ENCODE results near the gene RHEB. TPM values are rescaled to one million over a fixed set of nuclear protein-coding genes. Genes with fewer than 3 reads are reported as not detected.
A peak's percentile ranks its signal among the peaks of the same experiment; 100 is the strongest.
"Not testable (repeated sequence)": the region's sequence is repeated elsewhere in the genome, so short reads cannot be mapped to it uniquely, and the experiment has no call there.

Gene RHEB
- total RNA-seq, 2 experiments from 2014 or later: 58.7 to 62.7 TPM

DNA sequence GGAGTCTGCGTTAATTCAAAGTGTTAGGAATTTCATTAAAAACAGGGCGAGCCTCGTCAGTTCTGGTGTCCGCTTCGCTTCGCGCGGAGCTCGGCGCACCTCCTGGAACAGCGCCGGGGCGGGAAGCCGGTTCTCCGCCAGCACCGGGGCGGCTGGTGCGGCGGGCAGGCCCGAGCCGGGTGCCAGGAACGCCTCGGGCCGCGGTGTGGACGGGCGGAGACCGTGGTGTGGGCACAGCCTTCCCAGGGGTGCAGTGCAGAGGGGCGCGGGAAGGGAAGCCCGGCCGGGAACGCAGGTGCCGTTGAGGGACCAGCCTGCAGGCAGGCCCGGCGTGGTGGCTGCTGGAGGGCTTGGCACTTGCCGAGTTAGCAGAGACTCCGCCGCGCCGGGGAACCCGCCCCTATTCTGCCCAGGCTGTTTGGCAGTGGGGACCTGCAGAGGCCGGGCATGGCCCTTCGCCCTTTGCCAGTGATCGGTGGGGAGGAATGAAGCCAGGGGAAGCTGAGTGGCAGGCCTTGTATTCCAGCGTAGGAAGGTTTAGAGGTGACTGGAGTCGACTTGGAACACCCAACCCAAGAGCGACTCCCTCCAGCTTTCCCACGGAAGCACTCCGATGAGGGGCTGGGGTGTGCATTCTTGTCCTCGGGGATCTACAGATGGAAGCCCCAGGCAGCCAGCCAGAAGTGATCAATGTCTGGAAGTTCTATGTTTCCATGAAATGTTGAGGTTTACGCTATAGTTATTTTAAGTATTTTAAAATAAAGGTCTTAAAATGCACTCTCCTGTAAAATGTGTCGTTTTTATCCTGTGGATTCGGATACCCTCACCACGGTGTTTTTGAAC is 945 bp upstream of the RHEB start:
- peaks cover 31% of the 10 kb centered on the region for H3K4me1 Mint-ChIP-seq (ENCODE audit: low read depth)
- peak; percentile 54 for DNase-seq
- intact Hi-C loops (cut with micrococcal nuclease): loop anchor here (1.0 kb wide), 5 partner anchors 178 to 943 kb away; partner anchors contain the start of genes ABCF2 and PRKAG2
- peak overlapping the region; percentile 98 for H3K27ac Mint-ChIP-seq
- peak overlapping the region; percentile 98 for H3K4me3 Mint-ChIP-seq
- H3K27me3 Mint-ChIP-seq (ENCODE audit: low read depth): no peaks in the 10 kb centered on the region
- no peaks in the 10 kb centered on the region for H3K9me3 Mint-ChIP-seq
- CTCF ChIA-PET: interaction anchor here (0.6 to 1.4 kb wide), 3 partner anchors 111 to 335 kb away, joined by 3 to 5 read pairs (median 4); no protein-coding TSS in a partner anchor
- H3K36me3 Mint-ChIP-seq (ENCODE audit: low read depth): peaks cover 12% of the 10 kb centered on the region

DNA sequence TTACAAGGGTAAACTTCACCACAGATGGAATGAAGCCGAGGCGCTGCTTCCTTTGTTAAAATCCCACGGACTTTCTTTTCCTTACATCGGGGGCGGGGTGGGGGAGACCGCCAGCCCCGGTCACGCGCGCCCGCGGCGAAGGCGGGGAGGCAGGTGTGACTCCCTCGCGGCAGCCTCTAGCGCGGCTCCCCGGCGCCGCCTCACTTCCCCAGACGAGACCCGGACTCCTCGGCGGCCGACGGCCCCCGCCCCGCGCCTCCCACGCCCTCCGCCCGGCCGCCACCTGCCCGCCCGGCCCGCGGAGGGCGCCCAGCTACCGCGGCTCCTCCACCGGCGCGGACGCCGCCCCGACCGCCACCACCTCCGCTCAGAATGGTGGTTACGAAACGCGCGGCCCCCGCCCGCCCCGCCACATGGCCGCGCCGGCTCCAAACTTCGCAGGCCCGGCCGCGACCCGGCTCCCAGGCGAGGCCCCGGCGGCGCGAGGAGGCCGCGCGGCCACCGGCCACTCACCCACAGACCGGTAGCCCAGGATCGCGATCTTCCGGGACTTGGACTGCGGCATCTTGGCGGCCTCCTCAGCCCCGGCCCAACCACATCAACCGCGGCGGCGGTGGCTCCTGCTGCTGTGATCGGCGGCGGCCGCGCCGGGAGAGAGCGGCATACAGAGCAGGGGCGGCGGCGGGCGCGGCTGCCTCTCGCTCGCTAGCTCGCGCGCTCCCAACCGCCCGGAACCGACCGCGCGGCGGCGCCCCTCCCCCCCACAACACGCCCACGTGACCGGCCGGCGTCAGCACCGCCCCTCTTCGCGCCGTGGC is 539 bp downstream of the RHEB start:
- intact Hi-C loops (cut with micrococcal nuclease): loop anchor here (1.0 to 10.0 kb wide), 7 partner anchors 12 to 506 kb away; partner anchors contain the start of gene GALNT11
- H3K27ac Mint-ChIP-seq: peak overlapping the region; percentile 98
- H3K9me3 Mint-ChIP-seq; H3K27me3 Mint-ChIP-seq (ENCODE audit: low read depth): not testable (repeated sequence)
- peak overlapping the region; percentile 98 for H3K4me3 Mint-ChIP-seq
- peaks cover 44% of the 10 kb centered on the region for H3K4me1 Mint-ChIP-seq (ENCODE audit: low read depth)
- DNase-seq: peak; percentile 57
- peaks cover 12% of the 10 kb centered on the region for H3K36me3 Mint-ChIP-seq (ENCODE audit: low read depth)
- CTCF ChIA-PET: interaction anchor here (0.6 to 1.4 kb wide), 2 partner anchors 68 to 113 kb away, joined by 3 to 5 read pairs; no protein-coding TSS in a partner anchor

DNA sequence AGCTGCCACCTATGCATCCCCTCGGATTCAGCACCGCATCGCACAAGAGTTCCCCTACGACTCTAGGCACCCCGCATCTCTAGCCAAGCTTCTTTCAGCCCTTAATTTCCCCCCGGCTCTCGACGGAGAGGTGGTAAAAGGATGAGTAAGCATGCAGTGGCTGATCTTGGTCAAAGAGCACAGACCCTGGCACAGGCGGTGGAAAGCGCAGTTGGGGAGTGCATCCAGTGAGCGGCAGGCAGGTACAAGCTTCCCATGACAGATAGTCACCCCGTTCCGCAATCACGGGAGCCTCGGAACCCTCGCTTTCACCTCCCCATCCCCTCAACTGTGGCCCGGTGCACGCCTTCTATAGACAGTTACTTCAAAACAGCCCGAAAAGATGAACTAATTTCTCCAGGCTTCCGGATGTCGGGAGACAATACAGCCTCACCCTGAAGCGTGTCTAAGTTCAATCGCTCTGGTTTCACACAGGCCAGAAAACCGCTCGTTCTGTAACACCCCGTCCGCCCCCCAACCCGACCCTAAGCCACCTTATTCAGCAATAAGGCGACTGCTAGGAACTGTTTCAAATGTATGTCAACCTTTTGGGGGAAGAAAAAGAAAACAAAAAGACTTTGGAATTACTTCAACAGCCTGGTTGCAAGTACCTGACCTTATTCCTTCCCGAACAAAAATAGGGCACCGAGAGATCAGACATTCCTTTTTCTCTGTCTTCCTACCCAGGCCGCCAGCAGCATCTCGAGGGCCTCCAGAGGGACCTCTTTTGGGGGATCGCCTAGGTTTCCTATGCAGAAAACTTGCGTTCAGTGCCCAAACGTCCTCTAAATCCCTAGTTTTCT is 1.4 kb downstream of the RHEB start:
- intact Hi-C loops (cut with micrococcal nuclease): loop anchor here (1.0 to 10.0 kb wide), 5 partner anchors 11 to 416 kb away; no protein-coding TSS in a partner anchor
- H3K27me3 Mint-ChIP-seq (ENCODE audit: low read depth): no peaks in the 10 kb centered on the region
- H3K36me3 Mint-ChIP-seq (ENCODE audit: low read depth): peaks cover 15% of the 10 kb centered on the region
- CTCF ChIA-PET: interaction anchor here (0.6 to 1.0 kb wide), 4 partner anchors 11 to 240 kb away, joined by 3 read pairs; no protein-coding TSS in a partner anchor
- peak; percentile 79 for DNase-seq
- H3K27ac Mint-ChIP-seq: peak overlapping the region; percentile 91
- peaks cover 52% of the 10 kb centered on the region for H3K4me1 Mint-ChIP-seq (ENCODE audit: low read depth)
- H3K9me3 Mint-ChIP-seq: no peaks in the 10 kb centered on the region
- H3K4me3 Mint-ChIP-seq: peak overlapping the region; percentile 98

DNA sequence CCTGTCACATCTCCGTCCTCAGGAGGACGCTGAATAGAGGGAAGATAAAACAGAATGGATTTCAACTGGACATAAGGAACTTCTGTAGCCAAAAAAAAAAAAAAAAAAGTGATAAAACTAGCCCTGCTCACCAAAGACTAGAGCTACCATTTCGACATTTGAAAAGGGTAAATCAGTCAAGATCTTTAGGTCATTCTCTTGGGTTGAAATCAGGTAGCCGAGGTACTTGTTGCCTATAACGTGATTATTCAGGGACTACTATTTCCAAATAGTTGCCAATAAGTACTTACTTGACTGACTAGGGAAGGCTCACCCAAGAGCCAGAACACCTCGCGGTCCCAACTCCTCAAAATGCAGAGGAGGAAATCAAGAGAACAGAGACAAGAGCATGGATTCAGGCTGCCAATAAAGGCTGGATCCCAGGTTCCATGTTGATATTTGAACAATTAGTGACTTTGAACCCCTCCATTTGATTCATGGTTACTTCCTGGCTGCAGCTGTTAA is 2.0 kb downstream of the RHEB start:
- intact Hi-C loops (cut with micrococcal nuclease): loop anchor here (1.0 to 10.0 kb wide), 5 partner anchors 10 to 417 kb away; no protein-coding TSS in a partner anchor
- CTCF ChIA-PET: interaction anchor here (0.6 to 1.0 kb wide), 3 partner anchors 10 to 241 kb away, joined by 3 read pairs; no protein-coding TSS in a partner anchor
- Mint-ChIP-seq H3K4me3 (peak overlapping the region; percentile 98), H3K27me3 (ENCODE audit: low read depth) (no peaks in the 10 kb centered on the region), H3K36me3 (ENCODE audit: low read depth) (peaks cover 19% of the 10 kb centered on the region), H3K27ac (no peak overlapping the region), H3K9me3 (no peaks in the 10 kb centered on the region), H3K4me1 (ENCODE audit: low read depth) (peaks cover 57% of the 10 kb centered on the region)
- no peak for DNase-seq

DNA sequence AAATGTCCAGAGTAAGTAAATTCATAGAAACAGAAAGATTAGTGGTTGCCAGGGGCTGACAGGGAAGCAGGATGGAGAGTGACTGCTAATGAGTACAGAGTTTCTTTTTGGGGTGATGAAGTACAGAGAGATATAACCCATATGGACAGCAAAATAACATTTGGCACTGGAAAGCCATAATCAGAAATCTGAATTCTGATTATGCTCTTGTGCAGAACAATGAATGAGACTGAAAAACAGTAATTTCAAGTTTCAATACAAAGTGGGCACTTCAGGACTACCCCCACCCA is 4.5 kb downstream of the RHEB start:
- intact Hi-C loops (cut with micrococcal nuclease): loop anchor here (10.0 kb wide), 1 partner anchor 420 kb away; no protein-coding TSS in a partner anchor
- CTCF ChIA-PET: interaction anchor here (1.0 kb wide), 1 partner anchor 165 kb away, joined by 3 read pairs; no protein-coding TSS in a partner anchor
- Mint-ChIP-seq H3K4me1 (ENCODE audit: low read depth) (peaks cover 68% of the 10 kb centered on the region), H3K27ac (no peak overlapping the region), H3K27me3 (ENCODE audit: low read depth) (no peaks in the 10 kb centered on the region), H3K4me3 (no peak overlapping the region), H3K9me3 (no peaks in the 10 kb centered on the region), H3K36me3 (ENCODE audit: low read depth) (peaks cover 19% of the 10 kb centered on the region)
- DNase-seq: no peak

DNA sequence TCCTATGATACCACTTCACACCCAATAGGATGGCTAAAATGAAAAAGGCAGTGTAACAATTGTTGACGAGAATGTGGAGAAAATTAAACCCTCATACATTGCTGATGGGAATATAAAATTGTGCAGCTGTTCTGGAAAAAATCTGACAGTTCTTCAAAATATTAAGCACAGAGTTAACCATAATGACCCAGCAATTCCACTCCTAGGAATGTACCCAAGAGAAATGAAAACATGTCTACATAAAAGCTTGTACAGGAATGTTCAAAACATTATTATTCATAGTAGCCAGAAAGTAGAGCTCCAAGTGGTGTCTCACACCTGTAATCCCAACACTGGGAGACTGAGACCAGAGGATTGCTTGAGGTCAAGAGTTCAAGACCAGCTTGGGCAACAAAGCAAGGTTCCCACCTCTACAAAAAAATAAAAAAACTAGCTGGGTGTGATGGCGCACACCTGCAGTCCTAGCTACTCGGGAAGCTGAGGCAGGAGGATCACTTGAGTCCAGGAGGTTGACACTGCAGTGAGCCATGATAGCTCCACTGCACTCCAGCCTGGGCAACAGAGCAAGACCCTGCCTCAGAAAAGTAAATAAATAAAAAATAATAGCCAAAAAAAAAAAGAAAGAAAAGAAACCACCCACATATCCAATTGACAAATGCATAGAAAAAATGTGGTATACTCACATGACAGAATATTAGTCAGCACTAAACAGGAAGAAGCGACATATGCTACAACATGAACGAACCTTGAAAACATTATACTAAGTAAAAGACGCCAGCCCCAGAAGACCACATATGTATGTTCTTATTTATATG is 5.0 kb downstream of the RHEB start:
- no peak for DNase-seq
- Mint-ChIP-seq H3K27ac (no peak overlapping the region), H3K27me3 (ENCODE audit: low read depth) (no peaks in the 10 kb centered on the region), H3K9me3 (no peaks in the 10 kb centered on the region), H3K36me3 (ENCODE audit: low read depth) (peaks cover 18% of the 10 kb centered on the region), H3K4me1 (ENCODE audit: low read depth) (peaks cover 71% of the 10 kb centered on the region), H3K4me3 (no peak overlapping the region)
- CTCF ChIA-PET: no interaction called here
- intact Hi-C loops (cut with micrococcal nuclease): loop anchor here (10.0 kb wide), 1 partner anchor 420 kb away; no protein-coding TSS in a partner anchor

DNA sequence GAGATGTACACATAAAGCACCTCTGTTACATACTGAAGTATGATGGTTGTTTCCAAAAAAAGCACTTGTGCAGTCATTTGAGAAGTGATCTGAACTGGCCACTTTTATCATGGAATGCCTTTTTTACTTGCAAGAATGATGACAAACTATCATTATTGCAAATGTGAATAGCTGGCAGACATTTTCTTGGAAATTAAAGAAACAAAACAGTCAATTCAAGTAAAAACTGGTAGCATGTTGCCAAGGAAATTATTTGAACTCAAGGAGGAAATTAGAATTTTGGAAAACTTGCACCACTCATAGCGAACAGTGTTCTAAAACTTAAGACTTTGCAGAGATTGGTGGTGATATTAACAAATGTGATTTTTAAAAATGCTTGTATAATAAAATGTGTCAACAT is 6.6 kb downstream of the RHEB start:
- intact Hi-C loops (cut with micrococcal nuclease): loop anchor here (10.0 kb wide), 1 partner anchor 422 kb away; no protein-coding TSS in a partner anchor
- Mint-ChIP-seq H3K27ac (no peak overlapping the region), H3K4me3 (no peak overlapping the region), H3K27me3 (ENCODE audit: low read depth) (no peaks in the 10 kb centered on the region), H3K9me3 (no peaks in the 10 kb centered on the region), H3K36me3 (ENCODE audit: low read depth) (peaks cover 13% of the 10 kb centered on the region), H3K4me1 (ENCODE audit: low read depth) (peaks cover 77% of the 10 kb centered on the region)
- no peak for DNase-seq
- CTCF ChIA-PET: interaction anchor here (0.5 to 1.1 kb wide), 2 partner anchors 15 to 251 kb away, joined by 3 read pairs; no protein-coding TSS in a partner anchor

DNA sequence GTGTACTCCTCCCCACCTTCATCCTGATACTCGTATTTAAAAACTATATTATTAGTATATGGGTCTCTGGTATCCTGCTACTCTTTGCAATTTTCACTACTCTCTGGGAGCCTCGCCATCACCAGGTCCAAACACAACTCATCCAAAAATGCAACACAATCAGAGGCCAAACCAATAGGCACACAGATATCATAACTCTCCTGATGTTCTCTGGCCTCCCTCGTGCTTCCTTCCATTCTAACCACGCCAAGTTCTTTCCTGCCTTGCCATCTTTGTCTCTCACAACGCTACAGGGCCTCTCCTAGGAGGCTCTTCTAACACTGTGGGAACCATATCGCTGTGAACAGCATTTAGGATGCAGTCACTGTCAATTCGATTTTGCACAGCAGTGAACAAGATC is 7.3 kb downstream of the RHEB start:
- CTCF ChIA-PET: interaction anchor here (1.1 kb wide), 1 partner anchor 14 kb away, joined by 3 read pairs; no protein-coding TSS in a partner anchor
- Mint-ChIP-seq H3K9me3 (no peaks in the 10 kb centered on the region), H3K27ac (no peak overlapping the region), H3K27me3 (ENCODE audit: low read depth) (no peaks in the 10 kb centered on the region), H3K4me3 (no peak overlapping the region), H3K36me3 (ENCODE audit: low read depth) (peaks cover 8% of the 10 kb centered on the region), H3K4me1 (ENCODE audit: low read depth) (peaks cover 72% of the 10 kb centered on the region)
- intact Hi-C loops (cut with micrococcal nuclease): loop anchor here (10.0 kb wide), 1 partner anchor 422 kb away; no protein-coding TSS in a partner anchor
- no peak for DNase-seq

DNA sequence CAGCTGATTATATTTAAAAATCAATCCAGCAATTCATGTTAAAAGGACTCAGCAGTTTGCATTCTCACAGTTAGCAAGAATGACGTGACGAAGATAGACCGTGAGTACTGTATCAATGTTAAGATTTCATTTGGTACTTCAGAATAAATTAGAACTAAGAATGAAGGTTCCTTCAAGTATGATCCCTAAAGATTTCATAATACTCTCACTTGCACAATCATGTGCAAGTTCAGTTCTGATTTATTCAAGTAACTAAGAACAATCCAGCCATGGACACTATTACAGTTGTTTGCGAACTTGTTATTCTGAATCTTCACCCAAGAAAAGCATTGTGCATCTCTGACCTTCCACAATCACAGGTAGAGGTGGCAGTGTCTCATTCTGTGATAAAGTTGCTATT is 7.7 kb downstream of the RHEB start:
- H3K4me3 Mint-ChIP-seq: no peak overlapping the region
- peaks cover 7% of the 10 kb centered on the region for H3K36me3 Mint-ChIP-seq (ENCODE audit: low read depth)
- H3K9me3 Mint-ChIP-seq: no peaks in the 10 kb centered on the region
- H3K27ac Mint-ChIP-seq: no peak overlapping the region
- no peak for DNase-seq
- intact Hi-C loops (cut with micrococcal nuclease): loop anchor here (10.0 kb wide), 1 partner anchor 423 kb away; no protein-coding TSS in a partner anchor
- no peaks in the 10 kb centered on the region for H3K27me3 Mint-ChIP-seq (ENCODE audit: low read depth)
- CTCF ChIA-PET: no interaction called here
- H3K4me1 Mint-ChIP-seq (ENCODE audit: low read depth): peaks cover 73% of the 10 kb centered on the region

DNA sequence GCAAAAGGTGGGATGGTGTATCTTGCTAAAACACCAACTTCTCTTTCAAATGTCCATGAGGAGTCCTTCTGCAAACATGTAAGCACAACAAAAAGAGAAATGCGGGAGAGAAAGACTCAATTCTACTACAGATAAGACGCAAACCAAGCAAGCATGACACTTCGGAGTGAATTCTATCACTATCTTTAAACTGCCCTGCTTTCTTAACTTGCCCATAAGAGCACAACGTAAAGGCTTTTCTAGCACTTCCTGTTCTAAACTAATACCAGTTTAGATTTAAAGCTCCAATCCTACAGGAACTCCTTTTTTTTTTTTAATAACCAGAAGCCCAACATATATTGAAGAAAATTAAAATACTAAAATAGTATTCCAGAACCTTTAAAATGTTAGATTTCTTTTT is 8.4 kb downstream of the RHEB start:
- Mint-ChIP-seq H3K27ac (no peak overlapping the region), H3K9me3 (no peaks in the 10 kb centered on the region), H3K36me3 (ENCODE audit: low read depth) (peaks cover 7% of the 10 kb centered on the region), H3K4me3 (no peak overlapping the region), H3K27me3 (ENCODE audit: low read depth) (no peaks in the 10 kb centered on the region), H3K4me1 (ENCODE audit: low read depth) (peaks cover 72% of the 10 kb centered on the region)
- CTCF ChIA-PET: no interaction called here
- no peak for DNase-seq
- intact Hi-C loops (cut with micrococcal nuclease): loop anchor here (10.0 kb wide), 1 partner anchor 424 kb away; no protein-coding TSS in a partner anchor
